GM12892 (cell line): ENCODE results near the gene NELL1.

Experiments used
- POLR2A ChIP-seq: IDR thresholded peaks from 2 replicates; pipeline ENCODE4 v1.6.1; 2011; ENCODE audit warnings: low read depth, low read length, control low read depth
- TAF1 ChIP-seq: IDR thresholded peaks from 2 replicates; pipeline ENCODE4 v1.6.1; 2011; ENCODE audit warnings: low read depth, mild to moderate bottlenecking, control low read depth, low read length, borderline replicate concordance

- TF ChIP-seq POLR2A, result no peak
- TF ChIP-seq TAF1, result no peak
Measured at GRCh38 chr11:20669820-20670684, 666 bp downstream of the NELL1 start.
